T-helper 9 cell (primary cell): Measurements from ENCODE around the gene NRARP.
A peak's percentile ranks its signal among the peaks of the same experiment; 100 is the strongest.

Experiments
- DNase-seq: peaks from one replicate; pipeline ENCODE4 v3.0.0-alpha.2; 2020

NRARP gene

GRCh38 chr9:137255448-137256114 is 46.5 kb downstream of the NRARP start:
- no peak for DNase-seq

GRCh38 chr9:137254624-137255447 is 47.2 kb downstream of the NRARP start, which contains the start of gene NELFB:
Gene NELFB, plus strand, starts transcription at chr9:137255327.
- DNase-seq: peak; percentile 97

- no peak for DNase-seq
These were observed 48.1 kb downstream of the NRARP start for GRCh38 chr9:137253717-137254623.

- no peak for DNase-seq
These were observed 49.2 kb downstream of the NRARP start for GRCh38 chr9:137252555-137253506.

GRCh38 chr9:137251490-137252268 is 50.4 kb downstream of the NRARP start:
- DNase-seq: no peak

GRCh38 chr9:137251194-137251461 is 50.9 kb downstream of the NRARP start, which contains the start of gene STPG3:
Gene STPG3, plus strand, starts transcription at chr9:137251286. Its CDS starts 1 bp downstream, at chr9:137251287.
- DNase-seq: no peak

- DNase-seq: no peak
These were observed 51.5 kb downstream of the NRARP start for GRCh38 chr9:137250329-137251193.
